Measurements from ENCODE around the gene MPP2.

Gene MPP2, protein sequence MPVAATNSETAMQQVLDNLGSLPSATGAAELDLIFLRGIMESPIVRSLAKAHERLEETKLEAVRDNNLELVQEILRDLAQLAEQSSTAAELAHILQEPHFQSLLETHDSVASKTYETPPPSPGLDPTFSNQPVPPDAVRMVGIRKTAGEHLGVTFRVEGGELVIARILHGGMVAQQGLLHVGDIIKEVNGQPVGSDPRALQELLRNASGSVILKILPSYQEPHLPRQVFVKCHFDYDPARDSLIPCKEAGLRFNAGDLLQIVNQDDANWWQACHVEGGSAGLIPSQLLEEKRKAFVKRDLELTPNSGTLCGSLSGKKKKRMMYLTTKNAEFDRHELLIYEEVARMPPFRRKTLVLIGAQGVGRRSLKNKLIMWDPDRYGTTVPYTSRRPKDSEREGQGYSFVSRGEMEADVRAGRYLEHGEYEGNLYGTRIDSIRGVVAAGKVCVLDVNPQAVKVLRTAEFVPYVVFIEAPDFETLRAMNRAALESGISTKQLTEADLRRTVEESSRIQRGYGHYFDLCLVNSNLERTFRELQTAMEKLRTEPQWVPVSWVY

GRCh38 chr17:43907425-43907981 is at the start of gene MPP2:
Gene MPP2 (minus strand): TSS chr17:43907536. CDS start chr17:43904460, 3,076 bp downstream.
- TF ChIP-seq CTCF (IDR thresholded peaks at IDR 0.05; ENCODE audit: extremely low read depth, insufficient read depth, missing control alignments): peak; percentile 18
- in situ Hi-C loops (cut with MboI; ENCODE audit: low pct_unique_long_range_greater_than_20kb, low sequenced_read_pairs, unreplicated experiment): no loop called here
- DNase-seq (ENCODE audit: low spot score): peak; percentile 64

DNA sequence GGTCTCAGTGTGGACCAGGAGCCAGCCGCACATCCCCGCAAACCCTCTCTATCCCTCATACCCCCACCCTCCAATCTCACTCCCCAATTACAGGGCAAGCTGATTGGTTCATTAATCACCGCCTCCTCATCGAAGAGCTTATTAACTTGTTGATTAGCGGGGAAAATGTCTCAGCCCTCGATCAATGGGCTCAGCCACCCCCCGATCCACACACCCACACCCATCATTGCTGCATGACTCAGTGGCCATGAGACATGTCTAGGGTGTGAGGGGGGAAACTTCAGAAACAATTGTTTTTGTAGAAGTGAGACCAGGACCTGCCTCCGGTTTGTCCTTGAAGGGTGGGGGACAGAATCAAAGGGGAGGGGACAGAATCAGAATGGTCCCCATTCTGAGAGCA is 48.9 kb upstream of the MPP2 start:
- DNase-seq (ENCODE audit: low spot score): no peak
- in situ Hi-C loops (cut with MboI; ENCODE audit: low pct_unique_long_range_greater_than_20kb, low sequenced_read_pairs, unreplicated experiment): no loop called here
- TF ChIP-seq CTCF (IDR thresholded peaks at IDR 0.05; ENCODE audit: extremely low read depth, insufficient read depth, missing control alignments): no peak

- in situ Hi-C loops (cut with MboI; ENCODE audit: low pct_unique_long_range_greater_than_20kb, low sequenced_read_pairs, unreplicated experiment): no loop called here
- TF ChIP-seq CTCF (IDR thresholded peaks at IDR 0.05; ENCODE audit: extremely low read depth, insufficient read depth, missing control alignments): no peak
- DNase-seq (ENCODE audit: low spot score): no peak
Measured at GRCh38 chr17:43953746-43954145, 46.4 kb upstream of the MPP2 start, which contains the start of gene PYY. Gene PYY (minus strand): TSS chr17:43953940. CDS start chr17:43953483, 457 bp downstream.

- no peak for TF ChIP-seq CTCF (IDR thresholded peaks at IDR 0.05; ENCODE audit: extremely low read depth, insufficient read depth, missing control alignments)
- in situ Hi-C loops (cut with MboI; ENCODE audit: low pct_unique_long_range_greater_than_20kb, low sequenced_read_pairs, unreplicated experiment): no loop called here
- no peak for DNase-seq (ENCODE audit: low spot score)
Measured at GRCh38 chr17:43952724-43953666, 45.7 kb upstream of the MPP2 start.

DNA sequence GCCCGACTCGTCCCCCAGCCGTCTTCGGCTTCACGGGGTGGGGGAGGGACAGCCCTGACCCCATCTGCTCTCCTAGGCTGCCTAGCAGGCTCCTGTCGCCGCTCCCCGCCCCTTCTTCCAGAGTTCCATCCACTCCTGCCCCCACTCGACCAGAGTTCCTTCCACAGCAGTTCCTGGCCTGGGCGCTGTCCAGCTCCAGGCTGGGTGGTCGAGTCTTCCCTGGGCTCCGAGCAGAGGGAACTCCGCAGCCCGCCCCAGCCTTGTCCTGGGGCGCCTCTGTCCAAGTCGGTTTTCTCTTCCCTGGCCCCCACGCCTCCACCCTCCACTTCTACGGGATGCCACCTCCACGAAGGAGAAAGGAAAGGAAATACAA is 45.0 kb upstream of the MPP2 start:
- no peak for DNase-seq (ENCODE audit: low spot score)
- in situ Hi-C loops (cut with MboI; ENCODE audit: low pct_unique_long_range_greater_than_20kb, low sequenced_read_pairs, unreplicated experiment): no loop called here
- TF ChIP-seq CTCF (IDR thresholded peaks at IDR 0.05; ENCODE audit: extremely low read depth, insufficient read depth, missing control alignments): no peak

GRCh38 chr17:43951750-43952149 is 44.4 kb upstream of the MPP2 start:
- no peak for DNase-seq (ENCODE audit: low spot score)
- no peak for TF ChIP-seq CTCF (IDR thresholded peaks at IDR 0.05; ENCODE audit: extremely low read depth, insufficient read depth, missing control alignments)
- in situ Hi-C loops (cut with MboI; ENCODE audit: low pct_unique_long_range_greater_than_20kb, low sequenced_read_pairs, unreplicated experiment): no loop called here
